ENCODE measurements around the gene GLRX. TPM values are rescaled to one million over a fixed set of nuclear protein-coding genes. Genes with fewer than 3 reads are reported as not detected.

Gene GLRX
- total and polyA plus RNA-seq, 10 of the 15 experiments (the other 5 are each of a cell fraction or from before 2014, with no cell fraction given) = 63.0 to 366 (median 186) TPM

DNA sequence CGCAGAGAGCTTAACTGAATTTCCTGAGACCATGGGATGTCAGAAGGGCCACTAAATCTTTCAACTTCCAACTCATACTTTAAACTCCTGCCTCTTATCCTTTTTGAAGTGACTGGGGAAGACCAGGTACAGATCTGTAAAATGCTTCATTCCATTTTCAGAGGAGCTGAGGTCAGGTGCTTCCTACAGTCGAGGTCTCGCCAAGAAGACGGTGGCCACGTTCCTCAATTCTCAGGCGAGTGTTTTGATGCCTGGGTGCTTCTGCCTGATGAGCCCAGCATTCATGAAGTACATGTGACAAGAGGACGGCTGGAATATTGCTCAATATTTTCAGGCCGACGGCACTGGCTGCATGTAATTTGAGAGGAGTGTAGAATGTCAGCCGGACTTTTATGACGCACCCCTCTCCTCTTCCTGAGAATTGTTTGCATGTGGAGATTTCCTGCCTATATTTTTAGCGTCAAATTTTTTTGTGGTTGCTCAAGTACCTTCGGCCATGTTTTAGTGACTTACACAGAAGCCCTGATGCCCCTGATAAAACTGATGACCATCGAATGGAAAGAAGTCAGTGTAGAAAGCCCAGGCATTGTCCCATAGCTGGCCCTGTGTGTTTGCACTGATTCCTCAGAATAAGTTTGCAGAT, 38.8 kb upstream of the GLRX start (continued):
- TF ChIP-seq ZNF592 (IDR thresholded peaks at IDR 0.05) = no peak
- no peak for TF ChIP-seq SRF (IDR thresholded peaks at IDR 0.05; ENCODE audit: low read depth in 2 of 2, low read length in 2 of 2)
- TF ChIP-seq, protein P1, sequence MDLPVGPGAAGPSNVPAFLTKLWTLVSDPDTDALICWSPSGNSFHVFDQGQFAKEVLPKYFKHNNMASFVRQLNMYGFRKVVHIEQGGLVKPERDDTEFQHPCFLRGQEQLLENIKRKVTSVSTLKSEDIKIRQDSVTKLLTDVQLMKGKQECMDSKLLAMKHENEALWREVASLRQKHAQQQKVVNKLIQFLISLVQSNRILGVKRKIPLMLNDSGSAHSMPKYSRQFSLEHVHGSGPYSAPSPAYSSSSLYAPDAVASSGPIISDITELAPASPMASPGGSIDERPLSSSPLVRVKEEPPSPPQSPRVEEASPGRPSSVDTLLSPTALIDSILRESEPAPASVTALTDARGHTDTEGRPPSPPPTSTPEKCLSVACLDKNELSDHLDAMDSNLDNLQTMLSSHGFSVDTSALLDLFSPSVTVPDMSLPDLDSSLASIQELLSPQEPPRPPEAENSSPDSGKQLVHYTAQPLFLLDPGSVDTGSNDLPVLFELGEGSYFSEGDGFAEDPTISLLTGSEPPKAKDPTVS (IDR thresholded peaks at IDR 0.05; ENCODE audit: low read depth, low read length) = no peak

- Histone ChIP-seq H3K79me2 (ENCODE audit: control insufficient read depth, insufficient read depth, low read length) (no peaks in the 10 kb centered on the region), H3K4me2 (ENCODE audit: control insufficient read depth, insufficient read depth) (no peak overlapping the region), H3K4me1 (ENCODE audit: control insufficient read depth, insufficient read depth, low read length) (peaks cover 21% of the 10 kb centered on the region), H2AFZ (ENCODE audit: control insufficient read depth, low read depth, low read length) (no peak overlapping the region), H3K4me3 (no peak overlapping the region), H4K20me1 (ENCODE audit: control insufficient read depth, insufficient read depth) (no peaks in the 10 kb centered on the region), H3K27me3 (replicated peaks in 1 of 2; ENCODE audit: control insufficient read depth in 2 of 2, insufficient read depth in 2 of 2, low read length in 1 of 2) (no peaks in the 10 kb centered on the region), H3K36me3 (ENCODE audit: control insufficient read depth in 2 of 2, insufficient read depth in 2 of 2, low read length in 1 of 2) (no peaks in the 10 kb centered on the region), H3K27ac (ENCODE audit: control insufficient read depth, insufficient read depth) (no peak overlapping the region), H3K9ac (ENCODE audit: control insufficient read depth, insufficient read depth, low read length) (no peak overlapping the region), H3K9me3 (replicated peaks; ENCODE audit: control insufficient read depth, insufficient read depth, low read length) (no peaks in the 10 kb centered on the region; the same call in 2 of the 3 replicates)
- ATAC-seq = no peak
- SMC1A ChIA-PET (ENCODE audit: uncharacterized antibody, unreplicated experiment) = interaction anchor here (0.8 to 18.3 kb wide), 35 partner anchors 9 to 743 kb away, joined by 3 to 289 read pairs (median 4); no protein-coding TSS in a partner anchor
- no peak for FAIRE-seq
- RAD21 ChIA-PET (ENCODE audit: unreplicated experiment) = interaction anchor here (0.7 to 13.6 kb wide), 17 partner anchors 10 to 480 kb away, joined by 3 to 182 read pairs (median 4); no protein-coding TSS in a partner anchor
- intact Hi-C loops (cut with micrococcal nuclease; ENCODE audit: unreplicated experiment) = loop anchor here (1.0 to 5.0 kb wide), 5 partner anchors 25 to 741 kb away; partner anchors contain the start of gene ELL2
- no peak for DNase-seq (ENCODE audit: low read depth, low spot score)
- no TSS peak for BruUV-seq (replicated peaks)
- CTCF ChIA-PET = interaction anchor here (0.7 to 20.1 kb wide), 29 partner anchors 10 to 742 kb away, joined by 3 to 360 read pairs (median 4); no protein-coding TSS in a partner anchor
- in situ Hi-C loops (cut with MboI) = loop anchor here (5.0 kb wide), 4 partner anchors 98 to 743 kb away; no protein-coding TSS in a partner anchor
- 83% methylated on average over 4 of the region's 4 CpGs for WGBS (ENCODE audit: insufficient coverage, insufficient replicate concordance, low lambda C conversion rate, missing lambda C conversion rate)
- POLR2A ChIA-PET = interaction anchor here (0.6 to 3.3 kb wide), 2 partner anchors 10 to 423 kb away, joined by 3 to 13 read pairs; no protein-coding TSS in a partner anchor
- TF ChIP-seq ZBED1 (IDR thresholded peaks at IDR 0.05; ENCODE audit: borderline replicate concordance) = no peak
- no peak for TF ChIP-seq MTA3 (IDR thresholded peaks at IDR 0.05; ENCODE audit: borderline replicate concordance, low read length)
- no peak for TF ChIP-seq FOS (IDR thresholded peaks at IDR 0.05; ENCODE audit: borderline replicate concordance, extremely low read depth, insufficient read length)
- no peak for TF ChIP-seq RAD51 (IDR thresholded peaks at IDR 0.05)
- TF ChIP-seq, protein P2, sequence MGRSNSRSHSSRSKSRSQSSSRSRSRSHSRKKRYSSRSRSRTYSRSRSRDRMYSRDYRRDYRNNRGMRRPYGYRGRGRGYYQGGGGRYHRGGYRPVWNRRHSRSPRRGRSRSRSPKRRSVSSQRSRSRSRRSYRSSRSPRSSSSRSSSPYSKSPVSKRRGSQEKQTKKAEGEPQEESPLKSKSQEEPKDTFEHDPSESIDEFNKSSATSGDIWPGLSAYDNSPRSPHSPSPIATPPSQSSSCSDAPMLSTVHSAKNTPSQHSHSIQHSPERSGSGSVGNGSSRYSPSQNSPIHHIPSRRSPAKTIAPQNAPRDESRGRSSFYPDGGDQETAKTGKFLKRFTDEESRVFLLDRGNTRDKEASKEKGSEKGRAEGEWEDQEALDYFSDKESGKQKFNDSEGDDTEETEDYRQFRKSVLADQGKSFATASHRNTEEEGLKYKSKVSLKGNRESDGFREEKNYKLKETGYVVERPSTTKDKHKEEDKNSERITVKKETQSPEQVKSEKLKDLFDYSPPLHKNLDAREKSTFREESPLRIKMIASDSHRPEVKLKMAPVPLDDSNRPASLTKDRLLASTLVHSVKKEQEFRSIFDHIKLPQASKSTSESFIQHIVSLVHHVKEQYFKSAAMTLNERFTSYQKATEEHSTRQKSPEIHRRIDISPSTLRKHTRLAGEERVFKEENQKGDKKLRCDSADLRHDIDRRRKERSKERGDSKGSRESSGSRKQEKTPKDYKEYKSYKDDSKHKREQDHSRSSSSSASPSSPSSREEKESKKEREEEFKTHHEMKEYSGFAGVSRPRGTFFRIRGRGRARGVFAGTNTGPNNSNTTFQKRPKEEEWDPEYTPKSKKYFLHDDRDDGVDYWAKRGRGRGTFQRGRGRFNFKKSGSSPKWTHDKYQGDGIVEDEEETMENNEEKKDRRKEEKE (IDR thresholded peaks at IDR 0.05) = no peak
These were observed 37.1 kb upstream of the GLRX start for GRCh38 chr5:95859661-95860060.
